Subcutaneous adipose tissue (tissue), 4 donors: Measurements from ENCODE around the gene BDH1. TPM values are rescaled to one million over a fixed set of nuclear protein-coding genes. Genes with fewer than 3 reads are reported as not detected.

Experiments used
- small RNA-seq: library from RNA; depleted of rRNA; stranded (forward); fragments of <200 nt; gene quantifications from one replicate; pipeline ENCODE3, GENCODE V24; 2016
- total RNA-seq, 4 donors: library from RNA; depleted of rRNA; stranded (reverse); fragments of >200 nt; gene quantifications; one replicate each; pipeline ENCODE4 v1.1.0, GENCODE V29; 2016
- TF ChIP-seq, protein P1 (sequence below): fragments of 450-650 bp; IDR thresholded peaks from one replicate; pipeline ENCODE4 v1.5.1; 2016; ENCODE audit warnings: low read depth, mild to moderate bottlenecking, control low read depth, antibody characterized with exemption, moderate library complexity

The BDH1 gene
- total RNA-seq, 4 donors from 2014 or later, result 15.5 to 65.2 (median 20.9) TPM

DNA sequence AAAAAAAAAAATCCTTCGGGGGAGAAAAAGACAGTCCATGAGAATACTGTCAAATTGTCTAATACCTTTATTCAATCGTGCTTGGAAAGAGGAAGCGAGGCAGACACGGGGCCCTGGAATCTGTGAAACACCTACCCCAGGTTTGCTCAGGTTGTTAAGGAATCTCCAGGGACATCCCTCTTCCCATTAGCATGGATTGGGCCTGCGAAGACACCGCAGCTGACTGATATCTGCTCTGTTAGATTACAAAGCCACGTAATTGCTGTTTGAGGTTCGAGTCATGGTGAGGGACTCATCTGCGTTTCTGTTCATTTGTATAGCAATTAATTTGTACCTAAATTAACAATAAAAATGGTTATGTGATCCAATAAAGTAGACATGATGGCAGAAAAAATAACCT is 91.0 kb downstream of the BDH1 start:
- TF ChIP-seq, protein P1, sequence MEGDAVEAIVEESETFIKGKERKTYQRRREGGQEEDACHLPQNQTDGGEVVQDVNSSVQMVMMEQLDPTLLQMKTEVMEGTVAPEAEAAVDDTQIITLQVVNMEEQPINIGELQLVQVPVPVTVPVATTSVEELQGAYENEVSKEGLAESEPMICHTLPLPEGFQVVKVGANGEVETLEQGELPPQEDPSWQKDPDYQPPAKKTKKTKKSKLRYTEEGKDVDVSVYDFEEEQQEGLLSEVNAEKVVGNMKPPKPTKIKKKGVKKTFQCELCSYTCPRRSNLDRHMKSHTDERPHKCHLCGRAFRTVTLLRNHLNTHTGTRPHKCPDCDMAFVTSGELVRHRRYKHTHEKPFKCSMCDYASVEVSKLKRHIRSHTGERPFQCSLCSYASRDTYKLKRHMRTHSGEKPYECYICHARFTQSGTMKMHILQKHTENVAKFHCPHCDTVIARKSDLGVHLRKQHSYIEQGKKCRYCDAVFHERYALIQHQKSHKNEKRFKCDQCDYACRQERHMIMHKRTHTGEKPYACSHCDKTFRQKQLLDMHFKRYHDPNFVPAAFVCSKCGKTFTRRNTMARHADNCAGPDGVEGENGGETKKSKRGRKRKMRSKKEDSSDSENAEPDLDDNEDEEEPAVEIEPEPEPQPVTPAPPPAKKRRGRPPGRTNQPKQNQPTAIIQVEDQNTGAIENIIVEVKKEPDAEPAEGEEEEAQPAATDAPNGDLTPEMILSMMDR, result no peak

DNA sequence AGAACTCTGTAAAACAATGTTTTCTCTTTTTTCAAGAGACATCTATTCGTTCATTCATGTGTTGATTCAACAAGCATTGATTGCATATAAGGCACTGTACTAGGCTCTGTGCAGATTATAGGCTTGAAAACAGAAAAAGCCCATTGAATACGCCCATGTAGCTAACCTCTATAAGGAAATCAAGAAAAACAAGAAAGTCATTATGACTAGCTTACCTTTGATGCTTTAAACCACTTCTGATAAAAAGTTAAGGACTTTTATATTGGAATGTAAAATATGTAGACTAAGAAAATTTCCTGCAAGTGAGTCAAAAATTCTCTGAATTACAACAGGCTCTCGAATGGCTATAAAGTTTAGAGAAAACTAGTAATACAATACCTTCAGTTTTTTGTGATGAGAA is 92.5 kb downstream of the BDH1 start:
- TF ChIP-seq, protein P1, result no peak

DNA sequence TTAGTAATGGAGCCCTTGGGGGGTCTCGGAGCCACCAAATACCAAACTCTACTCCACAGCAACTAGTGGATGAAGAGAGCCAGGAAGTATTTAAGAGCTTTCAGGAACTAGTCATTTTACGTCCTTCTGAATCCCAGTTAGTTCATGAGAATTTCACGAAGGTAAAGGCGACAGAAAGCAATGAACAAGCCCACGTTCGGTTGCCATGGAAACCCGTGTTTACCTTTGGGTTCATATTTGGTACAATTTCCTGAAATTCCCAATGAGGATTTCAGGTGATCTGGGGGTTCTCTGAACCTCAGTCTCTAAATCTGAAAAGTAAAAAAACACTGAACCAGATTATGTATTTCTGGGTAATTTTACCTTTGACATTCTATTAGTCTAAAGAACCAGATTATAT is 93.0 kb downstream of the BDH1 start:
- TF ChIP-seq, protein P1, result no peak

DNA sequence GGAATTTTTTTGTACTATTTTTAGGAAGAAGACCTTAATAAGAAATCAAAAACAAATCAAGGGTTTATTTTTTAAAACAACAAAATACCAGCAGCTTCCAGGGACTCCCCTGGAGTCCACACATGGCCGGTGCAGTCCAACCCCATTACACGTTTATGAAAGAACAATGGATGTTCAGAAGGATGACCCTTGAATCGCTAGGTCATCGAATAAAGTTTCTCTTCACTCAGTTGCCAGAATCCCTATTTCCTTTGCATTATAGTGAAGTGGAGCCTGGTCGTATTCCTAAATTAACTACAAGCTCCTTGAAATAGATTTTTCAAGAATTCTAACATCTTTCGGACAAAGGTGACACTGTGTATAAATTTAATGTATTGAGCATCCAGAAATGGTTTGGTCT is 95.1 kb downstream of the BDH1 start:
- TF ChIP-seq, protein P1, result no peak

DNA sequence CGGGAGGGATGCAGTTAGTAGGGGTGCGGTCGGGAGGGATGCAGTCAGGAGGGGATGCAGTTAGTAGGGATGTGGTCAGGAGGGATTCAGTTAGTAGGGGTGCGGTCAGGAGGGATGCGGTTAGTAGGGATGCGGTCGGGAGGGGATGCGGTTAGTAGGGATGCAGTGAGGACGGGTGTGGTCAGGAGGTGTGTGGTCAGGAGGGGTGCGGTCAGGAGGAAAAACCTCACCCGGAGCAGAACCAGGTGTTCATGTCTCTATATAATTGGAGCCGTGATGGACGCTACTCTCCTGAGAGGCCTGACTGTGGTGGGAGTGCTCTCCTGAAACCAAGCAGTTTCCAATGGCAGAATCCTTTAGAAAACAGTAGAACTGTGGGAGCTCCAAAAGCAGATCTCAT is 95.8 kb downstream of the BDH1 start:
- TF ChIP-seq, protein P1, result no peak

Small RNA genes lying within 50 kb of the gene (small RNA-seq; reads per million reads assigned to genes)
- gene AC132008.1, result not detected

Other genes starting within 250 kb of the BDH1 start
- 10 to 100 TPM; 24.0 to 63.7 (median 43.4) TPM for gene RUBCN, start 180.9 kb upstream of the BDH1 start, total RNA-seq
- gene FYTTD1, start 193.9 kb upstream of the BDH1 start, total RNA-seq, result 10 to 100 TPM; 48.4 to 52.0 (median 50.7) TPM
- gene LRCH3, start 235.3 kb upstream of the BDH1 start, total RNA-seq, result 10 to 100 TPM; 44.4 to 60.5 (median 51.5) TPM